Cerebellar nuclear complex (tissue), 1 donor: ENCODE measurements around the gene LMAN2.
"Not testable (repeated sequence)": the region's sequence is repeated elsewhere in the genome, so short reads cannot be mapped to it uniquely, and the experiment has no call there.

Experiments
- DNase-seq, 2 experiments: peaks; one replicate each; lab custom pipeline; 2025; lab: John Stamatoyannopoulos, UW

LMAN2 gene

GRCh38 chr5:177347699-177348098, 3.8 kb downstream of the LMAN2 start:
- DNase-seq = no peak

- DNase-seq = no peak
Observed at GRCh38 chr5:177346820-177347219, 4.6 kb downstream of the LMAN2 start.

GRCh38 chr5:177344891-177345290, 6.6 kb downstream of the LMAN2 start:
- DNase-seq = no peak

DNA sequence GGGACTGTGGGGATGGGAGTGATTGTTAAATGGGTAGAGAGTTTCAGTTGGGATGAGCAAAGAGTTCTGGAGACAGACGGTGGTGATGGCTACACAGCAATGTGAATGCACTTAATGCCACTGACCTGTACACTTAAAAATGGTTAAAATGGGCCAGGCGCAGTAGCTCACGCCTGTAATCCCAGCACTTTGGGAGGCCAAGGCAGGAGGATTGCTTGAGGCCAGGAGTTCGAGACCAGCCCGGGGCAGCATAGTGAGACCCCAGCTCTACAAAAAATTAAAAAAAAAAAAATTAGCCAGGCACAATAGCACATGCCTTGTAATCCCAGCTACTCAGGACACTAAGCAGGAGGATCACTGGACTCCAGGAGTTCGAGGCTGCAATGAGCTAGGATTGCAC, 7.7 kb downstream of the LMAN2 start:
- DNase-seq = no peak

GRCh38 chr5:177343000-177343399, 8.5 kb downstream of the LMAN2 start:
- not testable (repeated sequence) for DNase-seq

DNA sequence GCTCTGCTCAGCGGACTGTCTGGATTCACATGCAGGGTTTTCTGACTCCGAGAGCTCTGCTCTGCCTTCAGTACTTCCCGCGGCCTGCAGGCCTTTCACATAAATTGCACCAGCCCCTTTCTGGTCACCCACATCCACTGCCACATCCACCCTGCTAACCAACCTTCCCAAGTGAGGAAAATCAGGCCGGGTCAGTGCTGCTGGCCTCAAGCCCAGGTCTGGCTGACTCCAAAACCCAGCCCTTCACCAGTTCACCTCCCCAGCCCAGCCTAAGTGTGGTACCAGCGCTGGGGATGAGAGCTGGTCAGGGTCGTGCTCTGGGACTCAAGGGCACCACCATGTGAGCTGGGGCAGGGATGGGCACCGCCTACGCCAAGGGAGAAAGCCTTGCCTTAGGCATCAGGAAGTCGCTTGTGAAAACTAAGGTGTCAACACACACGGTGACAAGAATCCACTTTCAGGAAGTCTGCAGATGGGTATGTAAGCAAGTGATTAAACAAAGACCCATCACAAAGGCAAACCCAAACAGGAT, 12.3 kb downstream of the LMAN2 start:
- no peak for DNase-seq

DNA sequence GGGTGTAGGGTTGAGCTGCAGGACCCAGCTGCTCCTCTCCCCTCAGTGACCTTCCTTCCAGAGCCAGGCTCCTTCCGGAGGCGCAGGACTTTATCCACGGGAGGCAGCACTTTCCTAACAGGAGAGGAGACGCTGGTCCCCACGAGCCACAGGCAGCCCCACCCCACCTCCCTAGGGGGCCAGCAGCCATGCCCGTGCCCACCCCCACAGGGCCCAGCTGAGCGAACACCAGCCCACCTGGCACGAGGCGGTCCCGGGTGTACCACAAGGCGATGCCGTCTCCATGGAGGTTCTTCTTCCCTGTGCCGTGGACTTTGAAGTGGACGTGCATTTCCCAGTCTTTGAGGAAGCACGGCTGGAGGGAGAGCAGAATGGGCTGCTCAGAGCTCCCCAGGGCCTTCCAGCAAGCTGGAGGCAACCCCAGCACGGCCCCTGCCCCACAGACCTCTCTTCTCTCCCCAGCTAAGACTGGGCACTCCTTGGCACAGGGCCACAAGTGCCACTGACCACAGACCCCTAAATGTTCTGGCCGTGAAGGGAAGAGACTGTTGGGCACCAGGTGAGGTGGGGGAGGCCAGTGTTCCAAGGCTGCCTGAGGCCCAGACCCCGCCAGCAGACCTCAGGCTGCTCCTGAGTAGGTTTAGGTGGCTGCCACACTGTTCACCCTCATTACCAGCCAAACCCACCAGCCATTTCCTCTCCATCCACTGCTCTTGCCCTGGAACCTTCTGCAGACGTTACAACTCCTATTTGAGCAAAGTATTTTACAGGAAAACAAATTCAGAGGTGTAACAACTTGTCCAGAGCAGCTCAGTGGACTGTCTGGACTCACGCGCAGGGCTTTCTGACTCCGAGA, 13.0 kb downstream of the LMAN2 start:
- no peak for DNase-seq

GRCh38 chr5:177336603-177337494, 14.6 kb downstream of the LMAN2 start:
- no peak for DNase-seq

GRCh38 chr5:177336112-177336511, 15.4 kb downstream of the LMAN2 start:
- no peak for DNase-seq

GRCh38 chr5:177335701-177336065, 15.8 kb downstream of the LMAN2 start:
- no peak for DNase-seq

DNA sequence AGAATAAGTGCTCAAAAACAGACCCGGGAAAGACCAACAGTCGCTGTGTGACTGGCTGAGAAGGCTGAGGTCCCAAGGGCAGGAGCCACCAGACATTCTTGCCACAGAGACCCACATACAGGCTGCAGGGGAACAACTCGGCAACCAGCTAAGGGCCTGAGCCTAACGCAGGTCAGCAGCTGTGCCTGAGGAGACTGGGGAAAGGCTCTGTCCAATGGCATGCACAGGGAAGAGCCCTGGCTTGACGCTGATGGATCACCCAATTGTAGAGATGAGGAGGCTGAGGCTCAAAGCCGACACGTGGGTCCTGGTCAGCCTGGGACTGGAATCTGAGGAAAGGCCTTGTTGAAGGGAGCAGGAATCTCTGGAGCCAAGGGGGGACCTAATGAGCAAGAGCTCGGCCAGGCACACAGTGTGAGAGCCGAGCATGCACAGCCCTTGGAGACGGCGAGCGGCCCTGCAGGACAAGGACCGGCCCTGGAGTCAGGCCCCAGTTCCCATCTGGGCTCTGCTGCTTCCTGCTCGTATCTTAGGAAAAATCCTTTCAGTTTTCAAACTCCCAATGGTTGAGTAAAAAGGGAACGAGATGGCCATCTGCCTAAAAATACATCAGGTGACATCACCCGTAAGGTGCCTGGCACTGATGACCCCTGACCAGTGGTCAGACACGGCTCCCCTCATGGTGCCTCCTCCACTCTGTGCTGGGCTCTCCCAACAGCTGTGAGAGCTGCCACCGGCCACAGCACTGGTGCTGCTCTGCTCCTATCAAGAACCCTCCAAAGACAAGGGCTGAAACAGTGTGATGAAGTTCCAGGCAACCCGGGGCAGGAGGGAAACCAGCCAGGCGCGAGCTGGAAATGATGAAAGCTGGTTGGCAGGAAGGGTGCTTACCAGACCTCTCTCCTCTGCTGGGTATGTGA, 16.4 kb downstream of the LMAN2 start:
- no peak for DNase-seq

DNA sequence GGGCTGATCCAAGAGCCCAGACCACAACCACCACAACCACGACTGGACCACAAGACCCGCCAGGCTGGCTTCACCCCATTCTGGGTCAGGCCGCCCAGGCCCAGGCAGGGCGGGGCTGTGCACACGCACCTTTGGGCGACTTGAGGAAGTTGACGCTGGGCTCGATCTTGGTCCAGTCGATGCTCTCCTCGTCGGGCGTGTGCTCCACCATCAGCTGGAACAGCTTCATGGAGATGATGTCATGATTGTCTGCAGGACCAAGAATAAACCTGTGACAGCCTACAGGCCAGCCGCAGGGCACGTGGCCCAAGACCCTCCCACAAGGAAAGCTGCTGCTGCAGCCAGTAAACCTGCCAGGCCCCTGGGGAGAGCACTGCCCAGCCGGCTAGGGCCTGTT, 17.3 kb downstream of the LMAN2 start:
- no peak for DNase-seq

GRCh38 chr5:177333420-177334154, 17.9 kb downstream of the LMAN2 start:
- no peak for DNase-seq

DNA sequence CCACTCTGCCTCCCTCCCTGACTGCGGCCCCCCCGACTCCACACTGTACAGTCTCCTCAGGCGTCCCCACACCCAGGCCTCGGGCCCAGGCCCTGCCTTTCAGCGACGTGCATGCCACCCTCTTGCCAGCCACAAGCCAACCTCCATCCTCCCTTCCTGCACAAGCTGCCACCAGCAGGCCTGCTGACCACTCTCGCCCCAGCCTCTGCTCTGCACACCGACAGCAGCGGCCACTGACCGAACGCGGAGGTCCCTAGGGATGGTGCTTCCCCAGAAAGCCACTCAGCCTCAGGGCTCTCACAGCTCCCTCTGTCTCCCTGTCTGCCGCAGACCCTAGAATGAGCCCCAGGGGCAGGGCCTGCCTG, 18.6 kb downstream of the LMAN2 start:
- no peak for DNase-seq

DNA sequence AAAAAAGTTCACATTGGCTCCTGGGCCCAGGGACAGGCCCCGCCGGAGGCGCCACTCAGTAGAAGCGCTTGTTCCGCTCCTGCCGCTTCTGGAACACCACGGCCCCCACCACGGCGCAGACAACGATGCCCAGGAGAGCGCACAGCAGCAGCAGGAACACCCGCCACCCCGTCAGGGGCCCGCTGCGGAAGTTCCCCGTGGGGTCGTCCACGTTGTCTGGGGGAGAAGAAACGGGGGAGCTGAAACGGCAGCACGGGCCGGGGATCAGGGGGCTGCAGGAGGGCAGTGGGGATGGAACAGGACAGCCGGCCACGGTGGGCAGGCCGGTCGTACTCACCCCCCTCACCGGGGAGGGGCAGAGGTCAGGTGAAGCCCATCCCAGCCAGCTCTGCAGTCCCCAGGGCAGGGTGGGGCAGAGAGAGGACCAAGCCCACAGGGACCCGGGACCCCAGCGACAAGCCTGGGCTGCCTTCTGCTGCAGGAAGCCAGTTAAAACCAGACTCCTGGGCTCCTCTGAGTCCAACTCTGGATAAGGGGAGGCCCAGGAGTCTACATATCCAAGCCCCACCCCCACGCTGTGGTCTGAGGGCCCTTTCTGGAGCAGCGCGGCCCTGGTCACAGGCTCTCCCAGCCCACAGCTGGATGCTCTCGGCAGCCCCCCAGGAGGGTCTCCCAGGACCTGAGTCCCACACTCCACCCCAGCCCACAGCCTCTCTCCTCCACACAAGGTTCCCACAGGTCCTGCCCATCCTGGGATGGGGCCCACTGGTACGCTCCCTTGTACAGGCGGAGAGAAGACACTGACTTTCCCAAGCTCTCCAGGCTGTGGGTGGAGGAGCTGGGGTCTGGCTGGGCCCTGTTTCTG, 19.2 kb downstream of the LMAN2 start:
- DNase-seq = no peak

GRCh38 chr5:177330991-177331842, 20.3 kb downstream of the LMAN2 start:
- no peak for DNase-seq

GRCh38 chr5:177329883-177330282, 21.6 kb downstream of the LMAN2 start:
- DNase-seq = no peak

GRCh38 chr5:177328545-177329231, 22.8 kb downstream of the LMAN2 start:
- DNase-seq = no peak
